Measurements from ENCODE around the gene ZBED4. TPM values are rescaled to one million over a fixed set of nuclear protein-coding genes. Genes with fewer than 3 reads are reported as not detected.
A peak's percentile ranks its signal among the peaks of the same experiment; 100 is the strongest.

The ZBED4 gene
- total RNA-seq, 1 experiment from 2014 or later: 29.2 TPM

DNA sequence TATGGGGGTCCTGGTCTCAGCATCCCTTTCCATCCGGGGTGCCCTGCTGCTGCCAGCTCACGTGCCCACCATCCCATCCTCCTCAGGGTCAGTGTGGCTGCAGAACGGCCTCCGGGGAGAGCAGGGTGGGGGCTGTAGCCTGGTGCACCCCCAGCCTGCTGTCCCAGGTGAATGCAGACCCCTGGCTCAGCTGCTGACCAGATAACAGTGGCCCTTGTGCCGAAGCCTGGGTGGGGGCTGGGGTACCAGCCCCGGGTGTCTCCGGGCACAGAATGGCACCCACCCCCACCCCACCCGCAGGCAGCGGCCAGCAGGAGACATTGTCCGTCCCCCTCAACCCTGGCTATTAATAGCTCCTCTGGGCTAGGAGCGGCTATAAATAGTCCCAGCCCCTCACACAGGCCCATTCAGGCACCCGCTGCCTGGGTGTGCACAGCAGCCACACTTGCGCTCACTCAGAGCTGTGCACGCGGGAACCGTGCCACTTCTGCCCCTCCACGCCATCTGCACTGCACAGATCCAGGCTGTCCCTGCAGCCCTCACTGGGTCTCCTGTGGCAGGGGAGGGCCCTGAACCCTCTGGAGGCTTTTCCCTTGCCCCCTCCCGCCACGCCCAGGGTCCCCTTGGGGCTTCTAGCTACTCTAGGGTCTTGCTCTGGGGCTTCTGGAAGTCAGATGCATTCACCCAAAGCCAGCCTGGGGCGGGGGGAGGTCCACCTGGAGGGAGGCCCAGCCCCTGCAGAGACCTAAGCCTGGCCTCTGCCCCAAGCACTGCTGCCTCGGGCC, 83.5 kb downstream of the ZBED4 start:
- ChIA-PET CTCF (interaction anchor here (0.5 to 2.2 kb wide), 3 partner anchors 14 to 1098 kb away, joined by 3 to 23 read pairs (median 3); no protein-coding TSS in a partner anchor), POLR2A (interaction anchor here (0.6 kb wide), 2 partner anchors 63 to 264 kb away, joined by 4 read pairs; no protein-coding TSS in a partner anchor)
- Mint-ChIP-seq H3K27ac (no peak overlapping the region), H3K4me1 (peaks cover 4% of the 10 kb centered on the region), H3K27me3 (ENCODE audit: low read depth) (no peaks in the 10 kb centered on the region; the same call in 1 of the 2 replicates), H3K9me3 (peaks cover 8% of the 10 kb centered on the region), H3K36me3 (peaks cover 3% of the 10 kb centered on the region), H3K4me3 (peak overlapping the region; percentile 58)
- ATAC-seq: no peak
- no peak for TF ChIP-seq KAT7 (CRISPR knock-in tag; IDR thresholded peaks at IDR 0.05; ENCODE audit: borderline replicate concordance)
- TF ChIP-seq, protein P1, sequence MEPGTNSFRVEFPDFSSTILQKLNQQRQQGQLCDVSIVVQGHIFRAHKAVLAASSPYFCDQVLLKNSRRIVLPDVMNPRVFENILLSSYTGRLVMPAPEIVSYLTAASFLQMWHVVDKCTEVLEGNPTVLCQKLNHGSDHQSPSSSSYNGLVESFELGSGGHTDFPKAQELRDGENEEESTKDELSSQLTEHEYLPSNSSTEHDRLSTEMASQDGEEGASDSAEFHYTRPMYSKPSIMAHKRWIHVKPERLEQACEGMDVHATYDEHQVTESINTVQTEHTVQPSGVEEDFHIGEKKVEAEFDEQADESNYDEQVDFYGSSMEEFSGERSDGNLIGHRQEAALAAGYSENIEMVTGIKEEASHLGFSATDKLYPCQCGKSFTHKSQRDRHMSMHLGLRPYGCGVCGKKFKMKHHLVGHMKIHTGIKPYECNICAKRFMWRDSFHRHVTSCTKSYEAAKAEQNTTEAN (CRISPR knock-in tag; IDR thresholded peaks at IDR 0.05): no peak
- no peak for TF ChIP-seq ZNF423 (CRISPR knock-in tag; IDR thresholded peaks at IDR 0.05)
- TF ChIP-seq SOX15 (CRISPR knock-in tag; IDR thresholded peaks at IDR 0.05): no peak
- no peak for TF ChIP-seq JAZF1 (CRISPR knock-in tag; IDR thresholded peaks at IDR 0.05)
- no peak for TF ChIP-seq MYBL2 (CRISPR knock-in tag; IDR thresholded peaks at IDR 0.05)
- TF ChIP-seq, protein P2, sequence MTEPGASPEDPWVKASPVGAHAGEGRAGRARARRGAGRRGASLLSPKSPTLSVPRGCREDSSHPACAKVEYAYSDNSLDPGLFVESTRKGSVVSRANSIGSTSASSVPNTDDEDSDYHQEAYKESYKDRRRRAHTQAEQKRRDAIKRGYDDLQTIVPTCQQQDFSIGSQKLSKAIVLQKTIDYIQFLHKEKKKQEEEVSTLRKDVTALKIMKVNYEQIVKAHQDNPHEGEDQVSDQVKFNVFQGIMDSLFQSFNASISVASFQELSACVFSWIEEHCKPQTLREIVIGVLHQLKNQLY (CRISPR knock-in tag; IDR thresholded peaks at IDR 0.05): no peak
- TF ChIP-seq, protein P3, sequence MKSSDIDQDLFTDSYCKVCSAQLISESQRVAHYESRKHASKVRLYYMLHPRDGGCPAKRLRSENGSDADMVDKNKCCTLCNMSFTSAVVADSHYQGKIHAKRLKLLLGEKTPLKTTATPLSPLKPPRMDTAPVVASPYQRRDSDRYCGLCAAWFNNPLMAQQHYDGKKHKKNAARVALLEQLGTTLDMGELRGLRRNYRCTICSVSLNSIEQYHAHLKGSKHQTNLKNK (CRISPR knock-in tag; IDR thresholded peaks at IDR 0.05): no peak
- DNase-seq (ENCODE audit: low spot score): no peak

DNA sequence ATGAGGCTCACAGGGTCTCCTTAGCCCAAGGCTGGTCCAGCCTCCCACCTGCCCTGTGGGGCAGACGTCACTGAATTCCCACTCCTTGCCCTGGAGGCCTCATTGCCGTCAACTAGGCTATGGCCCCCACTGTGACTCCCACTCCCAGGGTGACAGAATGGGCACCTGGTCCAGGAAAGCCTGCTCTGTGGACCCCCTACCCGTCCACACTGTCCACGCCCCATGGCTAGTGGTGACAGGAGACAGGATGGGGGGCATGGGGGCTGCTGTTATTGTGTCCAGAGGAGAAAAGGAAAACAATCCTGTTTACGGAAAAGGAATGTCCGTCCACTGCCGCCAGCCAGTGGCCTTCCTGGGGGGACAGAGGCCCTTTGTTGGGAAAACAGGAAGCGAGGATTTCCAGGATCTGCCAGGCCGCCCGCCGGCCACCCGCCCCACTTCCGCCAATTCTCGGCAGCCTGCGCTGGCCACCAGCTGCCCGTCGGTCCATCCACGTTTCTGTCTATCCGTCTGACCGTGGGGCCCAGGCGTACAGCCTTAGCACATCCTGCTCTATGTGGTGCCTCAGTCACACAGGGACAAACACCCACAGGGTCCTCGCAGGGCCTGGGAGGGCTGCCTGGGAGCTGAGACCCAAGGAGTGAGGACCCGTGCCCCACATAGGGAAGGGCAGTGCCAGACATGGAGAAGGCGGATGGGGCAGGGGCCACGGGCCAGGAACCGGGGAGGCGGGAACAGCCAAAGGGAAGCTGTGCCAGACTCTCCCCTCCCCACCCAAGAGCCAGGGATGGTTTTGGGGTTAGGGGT, 84.3 kb downstream of the ZBED4 start:
- Mint-ChIP-seq H3K27me3 (ENCODE audit: low read depth) (no peaks in the 10 kb centered on the region; the same call in 1 of the 2 replicates), H3K9me3 (peaks cover 8% of the 10 kb centered on the region), H3K27ac (no peak overlapping the region), H3K36me3 (peaks cover 3% of the 10 kb centered on the region), H3K4me3 (no peak overlapping the region), H3K4me1 (peaks cover 4% of the 10 kb centered on the region)
- ChIA-PET CTCF (interaction anchor here (0.5 to 2.2 kb wide), 4 partner anchors 13 to 1099 kb away, joined by 3 to 23 read pairs (median 3); no protein-coding TSS in a partner anchor), POLR2A (interaction anchor here (0.6 kb wide), 2 partner anchors 62 to 264 kb away, joined by 4 read pairs; no protein-coding TSS in a partner anchor)
- ATAC-seq: no peak
- peak; percentile 58; the same call in 1 of the 2 replicates for TF ChIP-seq GABPB1 (CRISPR knock-in tag; IDR thresholded peaks at IDR 0.05)
- TF ChIP-seq, protein P4, sequence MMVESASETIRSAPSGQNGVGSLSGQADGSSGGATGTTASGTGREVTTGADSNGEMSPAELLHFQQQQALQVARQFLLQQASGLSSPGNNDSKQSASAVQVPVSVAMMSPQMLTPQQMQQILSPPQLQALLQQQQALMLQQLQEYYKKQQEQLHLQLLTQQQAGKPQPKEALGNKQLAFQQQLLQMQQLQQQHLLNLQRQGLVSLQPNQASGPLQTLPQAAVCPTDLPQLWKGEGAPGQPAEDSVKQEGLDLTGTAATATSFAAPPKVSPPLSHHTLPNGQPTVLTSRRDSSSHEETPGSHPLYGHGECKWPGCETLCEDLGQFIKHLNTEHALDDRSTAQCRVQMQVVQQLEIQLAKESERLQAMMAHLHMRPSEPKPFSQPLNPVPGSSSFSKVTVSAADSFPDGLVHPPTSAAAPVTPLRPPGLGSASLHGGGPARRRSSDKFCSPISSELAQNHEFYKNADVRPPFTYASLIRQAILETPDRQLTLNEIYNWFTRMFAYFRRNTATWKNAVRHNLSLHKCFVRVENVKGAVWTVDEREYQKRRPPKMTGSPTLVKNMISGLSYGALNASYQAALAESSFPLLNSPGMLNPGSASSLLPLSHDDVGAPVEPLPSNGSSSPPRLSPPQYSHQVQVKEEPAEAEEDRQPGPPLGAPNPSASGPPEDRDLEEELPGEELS (CRISPR knock-in tag; IDR thresholded peaks at IDR 0.05): no peak
- no peak for DNase-seq (ENCODE audit: low spot score)

DNA sequence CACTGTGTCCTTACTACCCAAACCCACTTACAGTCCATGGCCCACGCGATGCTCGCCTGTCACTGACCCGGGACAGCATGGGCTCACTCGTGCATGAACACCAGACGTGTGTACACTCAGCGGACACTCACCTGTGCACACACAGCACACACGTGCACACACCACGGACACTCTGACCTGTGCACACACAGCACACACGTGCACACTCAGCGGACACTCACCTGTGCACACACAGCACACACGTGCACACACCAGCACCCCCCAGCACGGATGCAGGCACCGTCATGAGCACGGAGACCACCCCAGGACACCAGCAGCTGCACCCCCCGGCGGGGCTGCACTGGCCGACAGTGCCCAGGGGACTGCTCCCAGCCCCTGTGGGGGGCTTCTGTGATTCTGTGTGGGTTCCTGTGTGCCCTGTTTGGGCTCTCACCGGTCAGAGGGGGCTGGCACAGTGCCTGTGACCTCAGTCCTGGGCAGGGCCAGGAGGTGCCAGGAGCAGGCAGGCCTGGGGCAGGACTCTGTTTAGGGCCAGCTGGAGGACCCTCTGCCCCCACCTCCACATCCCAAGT, 85.0 kb downstream of the ZBED4 start:
- Mint-ChIP-seq H3K27me3 (ENCODE audit: low read depth) (no peaks in the 10 kb centered on the region; the same call in 1 of the 2 replicates), H3K4me1 (peaks cover 4% of the 10 kb centered on the region), H3K4me3 (no peak overlapping the region), H3K9me3 (peaks cover 8% of the 10 kb centered on the region), H3K36me3 (peaks cover 3% of the 10 kb centered on the region), H3K27ac (no peak overlapping the region)
- ChIA-PET POLR2A (no interaction called here), CTCF (interaction anchor here (1.4 kb wide), 1 partner anchor 45 kb away, joined by 3 read pairs; no protein-coding TSS in a partner anchor)
- ATAC-seq (no peak), DNase-seq (ENCODE audit: low spot score) (no peak)
- TF ChIP-seq, protein P5, sequence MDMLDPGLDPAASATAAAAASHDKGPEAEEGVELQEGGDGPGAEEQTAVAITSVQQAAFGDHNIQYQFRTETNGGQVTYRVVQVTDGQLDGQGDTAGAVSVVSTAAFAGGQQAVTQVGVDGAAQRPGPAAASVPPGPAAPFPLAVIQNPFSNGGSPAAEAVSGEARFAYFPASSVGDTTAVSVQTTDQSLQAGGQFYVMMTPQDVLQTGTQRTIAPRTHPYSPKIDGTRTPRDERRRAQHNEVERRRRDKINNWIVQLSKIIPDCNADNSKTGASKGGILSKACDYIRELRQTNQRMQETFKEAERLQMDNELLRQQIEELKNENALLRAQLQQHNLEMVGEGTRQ (CRISPR knock-in tag; IDR thresholded peaks at IDR 0.05): no peak

Other genes starting within 250 kb of the ZBED4 start
- 36.4 to 37.9 TPM (median 36.6 TPM) in 3 replicates for gene BRD1, start 26.0 kb upstream of the ZBED4 start, total RNA-seq (2021)
- gene ALG12, start 64.6 kb downstream of the ZBED4 start, total RNA-seq (2021): 26.5 to 29.2 TPM (median 26.7 TPM) in 3 replicates
- 34.9 to 42.8 TPM (median 35.2 TPM) in 3 replicates for gene CRELD2, start 64.8 kb downstream of the ZBED4 start, total RNA-seq (2021)
- gene PIM3, start 106.9 kb downstream of the ZBED4 start, total RNA-seq (2021): 42.9 to 45.7 TPM (median 44.3 TPM) in 3 replicates
- gene IL17REL, start 158.9 kb downstream of the ZBED4 start, total RNA-seq (2021): 0.23 to 0.34 TPM (median 0.24 TPM) in 3 replicates
- 0.30 TPM in 1 of 3 replicates, not detected in the others for gene TTLL8, start 204.5 kb downstream of the ZBED4 start, total RNA-seq (2021)
- gene MLC1, start 231.6 kb downstream of the ZBED4 start, total RNA-seq (2021): 0.13 to 0.16 TPM (median 0.16 TPM) in 3 replicates
- gene MOV10L1, start 236.2 kb downstream of the ZBED4 start, total RNA-seq (2021): not detected in 3 replicates